Body of pancreas (tissue), 4 donors: Measurements from ENCODE around the gene CEACAM16.

ENCODE experiments used
- CTCF ChIP-seq, 7 experiments: fragments of 450-650 bp in 4 of 7; fragments of 200-600 bp in 3 of 7; sonication (generic) in 3 of 7; IDR thresholded peaks; one replicate each; pipeline ENCODE4 v1.5.1; 2016 to 2019; ENCODE audit warnings: antibody characterized with exemption in 7 of 7
- POLR2A ChIP-seq, 3 donors: fragments of 450-650 bp; IDR thresholded peaks; one replicate each; pipeline ENCODE4 v1.6.1; 2016; ENCODE audit warnings: antibody characterized with exemption in 3 of 3, mild to moderate bottlenecking in 2 of 3

- TF ChIP-seq CTCF (IDR thresholded peaks at IDR 0.05), result no peak
- no peak for TF ChIP-seq POLR2A (IDR thresholded peaks at IDR 0.05)
Measured at GRCh38 chr19:44755219-44755618, 56.3 kb downstream of the CEACAM16 start.
